Lower leg skin (tissue), 4 donors: ENCODE data around the gene STEEP1. TPM values are rescaled to one million over a fixed set of nuclear protein-coding genes. Genes with fewer than 3 reads are reported as not detected.
"Not testable (repeated sequence)": the region's sequence is repeated elsewhere in the genome, so short reads cannot be mapped to it uniquely, and the experiment has no call there.

Experiments
- DNase-seq, 2 donors: peaks; one replicate each; pipeline ENCODE4 v3.0.0-alpha.2; 2019; ENCODE audit warnings: low spot score in 2 of 2
- H3K4me3 ChIP-seq: fragments of 200-600 bp; sonication (generic); 2 replicates; pipeline ENCODE4 v1.5.1; 2017; ENCODE audit warnings: mild to moderate bottlenecking, low read depth; ENCODE audit not compliant: poor library complexity, severe bottlenecking
- CTCF ChIP-seq, 3 donors: fragments of 450-650 bp; IDR thresholded peaks; one replicate each; pipeline ENCODE4 v1.5.1; 2016; ENCODE audit warnings: antibody characterized with exemption in 3 of 3, mild to moderate bottlenecking in 3 of 3, moderate library complexity in 2 of 3
- POLR2A ChIP-seq, 2 donors: fragments of 450-650 bp; IDR thresholded peaks; one replicate each; pipeline ENCODE4 v1.6.1; 2016 to 2017; ENCODE audit warnings: antibody characterized with exemption in 2 of 2, mild to moderate bottlenecking in 1 of 2, moderate library complexity in 1 of 2
- WGBS, 2 donors: methylation state at CpG; one replicate each; pipeline ENCODE4 v1.1.5; 2018; 5-methylcytosine and 5-hydroxymethylcytosine counted together
- intact Hi-C: fragments of 100-400 bp; cut with DNase I; formaldehyde crosslinking; loops from one replicate; pipeline ENCODE4 v1.15.0; 2023; ENCODE audit warnings: low total_unique reads
- total RNA-seq, 4 donors: library from RNA; depleted of rRNA; stranded (reverse); fragments of >200 nt; gene quantifications; one replicate each; pipeline ENCODE4 v1.1.0, GENCODE V29; 2016

The STEEP1 gene
- total RNA-seq, 4 donors from 2014 or later, result 25.9 to 29.4 (median 27.8) TPM

GRCh38 chrX:119507206-119507605 lies 58.0 kb downstream of the STEEP1 start:
- no peak for TF ChIP-seq POLR2A (IDR thresholded peaks at IDR 0.05)
- TF ChIP-seq CTCF (IDR thresholded peaks at IDR 0.05), result no peak
- no peak overlapping the region for H3K4me3 ChIP-seq
- 60 to 77% methylated on average over 6 of the region's 6 CpGs for WGBS, 2 donors
- intact Hi-C loops, result no loop called here
- peak in 1 of 2 donors; percentile 46 for DNase-seq

- no peak overlapping the region for H3K4me3 ChIP-seq
- no peak for DNase-seq
- TF ChIP-seq CTCF (IDR thresholded peaks at IDR 0.05), result no peak
- TF ChIP-seq POLR2A (IDR thresholded peaks at IDR 0.05), result no peak
- intact Hi-C loops, result no loop called here
- WGBS, 2 donors, result 75 to 87% methylated on average over 4 of the region's 4 CpGs
Observed at GRCh38 chrX:119505945-119506344, 59.3 kb downstream of the STEEP1 start.

- 89 to 93% methylated on average over 10 of the region's 10 CpGs for WGBS, 2 donors
- intact Hi-C loops, H3K4me3 ChIP-seq, DNase-seq: not testable (repeated sequence)
Observed at GRCh38 chrX:119505145-119505544, 60.1 kb downstream of the STEEP1 start.

GRCh38 chrX:119503484-119503861 lies 61.7 kb downstream of the STEEP1 start:
- intact Hi-C loops, result no loop called here
- no peak for DNase-seq
- H3K4me3 ChIP-seq, result no peak overlapping the region
- TF ChIP-seq CTCF (IDR thresholded peaks at IDR 0.05), result no peak
- no peak for TF ChIP-seq POLR2A (IDR thresholded peaks at IDR 0.05)
- WGBS, 2 donors, result 31 to 53% methylated on average over 2 of the region's 2 CpGs

- peak; percentile 45 to 88 for DNase-seq
- no peak overlapping the region for H3K4me3 ChIP-seq
- 15 to 43% methylated on average over 9 to 11 of the region's 11 CpGs for WGBS, 2 donors
- intact Hi-C loops, result no loop called here
- TF ChIP-seq CTCF (IDR thresholded peaks at IDR 0.05) (no peak), POLR2A (IDR thresholded peaks at IDR 0.05) (no peak)
Observed at GRCh38 chrX:119502727-119503483, 62.3 kb downstream of the STEEP1 start.

GRCh38 chrX:119501511-119502148 lies 63.6 kb downstream of the STEEP1 start:
- WGBS, 2 donors, result 66 to 71% methylated on average over 7 of the region's 7 CpGs
- intact Hi-C loops, result no loop called here
- DNase-seq, result no peak

More at GRCh38 chrX:119501511-119502148, 63.6 kb downstream of the STEEP1 start:
- H3K4me3 ChIP-seq, result no peak overlapping the region
- TF ChIP-seq CTCF (IDR thresholded peaks at IDR 0.05), result no peak
- no peak for TF ChIP-seq POLR2A (IDR thresholded peaks at IDR 0.05)
